Stomach smooth muscle (tissue), 2 donors: Measurements from ENCODE around the gene OR51A4.
"Not testable (repeated sequence)": the region's sequence is repeated elsewhere in the genome, so short reads cannot be mapped to it uniquely, and the experiment has no call there.

ENCODE experiments used
- H3K27ac ChIP-seq: one replicate; pipeline ENCODE4 v1.7.0; 2013; ENCODE audit warnings: mild to moderate bottlenecking, low read length, inconsistent platforms
- H3K27me3 ChIP-seq, 2 donors: one replicate each; pipeline ENCODE4 v1.7.0; 2013; ENCODE audit warnings: low read length in 2 of 2; ENCODE audit not compliant: insufficient read depth in 2 of 2, control insufficient read depth in 1 of 2
- H3K36me3 ChIP-seq, 2 donors: one replicate each; pipeline ENCODE4 v1.7.0; 2013; ENCODE audit warnings: low read length in 2 of 2; ENCODE audit not compliant: control insufficient read depth in 2 of 2, insufficient read depth in 2 of 2
- H3K4me1 ChIP-seq: one replicate; pipeline ENCODE4 v1.7.0; 2013; ENCODE audit warnings: low read length; ENCODE audit not compliant: control insufficient read depth, insufficient read depth
- H3K4me3 ChIP-seq, 2 donors: one replicate each; pipeline ENCODE4 v1.7.0; 2013; ENCODE audit warnings: low read length in 2 of 2
- H3K9ac ChIP-seq, 2 donors: one replicate each; pipeline ENCODE4 v1.7.0; 2013; ENCODE audit warnings: low read length in 2 of 2, mild to moderate bottlenecking in 1 of 2
- H3K9me3 ChIP-seq, 2 donors: one replicate each; pipeline ENCODE4 v1.7.0; 2013; ENCODE audit warnings: low read length in 2 of 2; ENCODE audit not compliant: control insufficient read depth in 2 of 2
- donor health status: healthy.
- donor health status: Pancreatic carcinoma.

Gene OR51A4

GRCh38 chr11:4947505-4947904, at the start of gene OR51A4:
OR51A4 (minus strand) TSS chr11:4947605; CDS start chr11:4947100, 505 bp downstream.
- H3K36me3 ChIP-seq: no peaks in the 10 kb centered on the region
- no peak within 1 kb of the TSS for H3K9ac ChIP-seq
- H3K27ac ChIP-seq: no peak within 1 kb of the TSS
- no peaks in the 10 kb centered on the region for H3K27me3 ChIP-seq
- H3K9me3 ChIP-seq: no peaks in the 10 kb centered on the region
- no peaks in the 10 kb centered on the region for H3K4me1 ChIP-seq
- no peak within 1 kb of the TSS for H3K4me3 ChIP-seq

- H3K9ac ChIP-seq: no peak within 1 kb of the TSS
- H3K27me3 ChIP-seq: no peaks in the 10 kb centered on the region
- H3K4me1 ChIP-seq: no peaks in the 10 kb centered on the region
- H3K36me3 ChIP-seq: no peaks in the 10 kb centered on the region
- no peak within 1 kb of the TSS for H3K27ac ChIP-seq
- H3K9me3 ChIP-seq: no peaks in the 10 kb centered on the region
- H3K4me3 ChIP-seq: no peak within 1 kb of the TSS
Observed at GRCh38 chr11:4994551-4994950, 47.1 kb upstream of the OR51A4 start, which contains the start of gene OR51L1. OR51L1 (plus strand) TSS chr11:4994851; CDS start chr11:4998983, 4,132 bp downstream.

- H3K27me3 ChIP-seq: no peaks in the 10 kb centered on the region
Observed at GRCh38 chr11:4991060-4991459, 43.7 kb upstream of the OR51A4 start.

GRCh38 chr11:4983841-4984240, 36.4 kb upstream of the OR51A4 start:
- Histone ChIP-seq H3K4me1 (no peaks in the 10 kb centered on the region), H3K4me3 (no peak overlapping the region), H3K27me3 (no peaks in the 10 kb centered on the region), H3K27ac (no peak overlapping the region), H3K9ac (no peak overlapping the region), H3K36me3 (no peaks in the 10 kb centered on the region), H3K9me3 (no peaks in the 10 kb centered on the region)

More at GRCh38 chr11:4991060-4991459, 43.7 kb upstream of the OR51A4 start:
- Histone ChIP-seq H3K9me3 (no peaks in the 10 kb centered on the region), H3K27ac (no peak overlapping the region), H3K36me3 (no peaks in the 10 kb centered on the region), H3K4me1 (no peaks in the 10 kb centered on the region), H3K9ac (no peak overlapping the region), H3K4me3 (no peak overlapping the region)

- Histone ChIP-seq H3K4me1 (no peaks in the 10 kb centered on the region), H3K9ac (no peak overlapping the region), H3K9me3 (no peaks in the 10 kb centered on the region), H3K27ac (no peak overlapping the region), H3K4me3 (no peak overlapping the region), H3K27me3 (no peaks in the 10 kb centered on the region), H3K36me3 (no peaks in the 10 kb centered on the region)
Observed at GRCh38 chr11:4982678-4983077, 35.3 kb upstream of the OR51A4 start.

GRCh38 chr11:4979036-4979435, 31.6 kb upstream of the OR51A4 start:
- H3K4me3 ChIP-seq: no peak overlapping the region
- no peaks in the 10 kb centered on the region for H3K4me1 ChIP-seq
- H3K27me3 ChIP-seq: no peaks in the 10 kb centered on the region
- H3K9me3 ChIP-seq: no peaks in the 10 kb centered on the region
- no peak overlapping the region for H3K9ac ChIP-seq
- H3K27ac ChIP-seq: no peak overlapping the region
- H3K36me3 ChIP-seq: no peaks in the 10 kb centered on the region

- Histone ChIP-seq H3K36me3 (no peaks in the 10 kb centered on the region), H3K27me3 (no peaks in the 10 kb centered on the region), H3K9me3 (no peaks in the 10 kb centered on the region), H3K4me3 (no peak overlapping the region), H3K9ac (no peak overlapping the region), H3K27ac (no peak overlapping the region), H3K4me1 (no peaks in the 10 kb centered on the region)
Observed at GRCh38 chr11:4975436-4975835, 28.0 kb upstream of the OR51A4 start.

- H3K27me3 ChIP-seq: no peaks in the 10 kb centered on the region
- H3K9ac ChIP-seq: no peak overlapping the region
- H3K36me3 ChIP-seq: no peaks in the 10 kb centered on the region
- no peak overlapping the region for H3K27ac ChIP-seq
- H3K4me3 ChIP-seq: no peak overlapping the region
- H3K9me3 ChIP-seq: peaks cover 0 to 3% of the 10 kb centered on the region in 2 donors
- no peaks in the 10 kb centered on the region for H3K4me1 ChIP-seq
Observed at GRCh38 chr11:4962816-4963215, 15.4 kb upstream of the OR51A4 start.

GRCh38 chr11:4960877-4961276, 13.5 kb upstream of the OR51A4 start:
- H3K27ac ChIP-seq: no peak overlapping the region
- H3K9me3 ChIP-seq: peaks cover 0 to 3% of the 10 kb centered on the region in 2 donors

GRCh38 chr11:4957396-4957795, 10.0 kb upstream of the OR51A4 start:
- Histone ChIP-seq H3K4me3 (no peak overlapping the region), H3K9me3 (no peaks in the 10 kb centered on the region), H3K27me3 (no peaks in the 10 kb centered on the region), H3K9ac (no peak overlapping the region), H3K27ac (no peak overlapping the region), H3K36me3 (no peaks in the 10 kb centered on the region), H3K4me1 (no peaks in the 10 kb centered on the region)

More at GRCh38 chr11:4960877-4961276, 13.5 kb upstream of the OR51A4 start:
- H3K4me1 ChIP-seq: no peaks in the 10 kb centered on the region
- no peaks in the 10 kb centered on the region for H3K36me3 ChIP-seq
- H3K27me3 ChIP-seq: no peaks in the 10 kb centered on the region
- no peak overlapping the region for H3K9ac ChIP-seq
- H3K4me3 ChIP-seq: no peak overlapping the region

GRCh38 chr11:4955613-4956012, 8.2 kb upstream of the OR51A4 start, which contains the start of gene OR51A2:
OR51A2 (minus strand) TSS chr11:4955713; CDS start chr11:4955713, 0 bp downstream.
- not testable (repeated sequence) for H3K4me1 ChIP-seq, H3K27ac ChIP-seq, H3K36me3 ChIP-seq, H3K4me3 ChIP-seq, H3K9ac ChIP-seq, H3K9me3 ChIP-seq, H3K27me3 ChIP-seq
